ENCODE results near the gene CFAP100. TPM values are rescaled to one million over a fixed set of nuclear protein-coding genes. Genes with fewer than 3 reads are reported as not detected.

Gene CFAP100
- not detected for polyA plus RNA-seq (2012; ENCODE audit: insufficient read length, low read depth)

- TF ChIP-seq REST (IDR thresholded peaks at IDR 0.05; ENCODE audit: insufficient read depth in 1 of 2, low read depth in 2 of 2, low read length in 2 of 2): no peak
- no peak for TF ChIP-seq FOXP2 (optimal IDR thresholded peaks at IDR 0.05; ENCODE audit: borderline replicate concordance, extremely low read depth, extremely low read length, insufficient read depth)
- TF ChIP-seq POLR2AphosphoS5 (IDR thresholded peaks at IDR 0.05; ENCODE audit: low read depth, low read length): no peak
- no peak for TF ChIP-seq TAF1 (IDR thresholded peaks at IDR 0.05; ENCODE audit: borderline replicate concordance, insufficient read depth, low read length)
- TF ChIP-seq SIN3A (IDR thresholded peaks at IDR 0.05; ENCODE audit: borderline replicate concordance, insufficient read depth, low read length): no peak
Measured at GRCh38 chr3:126394179-126394976, at the start of gene CFAP100. Gene CFAP100 (plus strand): TSS chr3:126394909. CDS start chr3:126396001, 1,092 bp downstream.

- no peak for TF ChIP-seq SIN3A (IDR thresholded peaks at IDR 0.05; ENCODE audit: borderline replicate concordance, insufficient read depth, low read length)
Measured at GRCh38 chr3:126345231-126345630, 49.5 kb upstream of the CFAP100 start.

GRCh38 chr3:126345641-126346460, 48.9 kb upstream of the CFAP100 start:
- TF ChIP-seq TAF1 (IDR thresholded peaks at IDR 0.05; ENCODE audit: borderline replicate concordance, insufficient read depth, low read length) (no peak), REST (IDR thresholded peaks at IDR 0.05; ENCODE audit: insufficient read depth in 1 of 2, low read depth in 2 of 2, low read length in 2 of 2) (no peak), FOXP2 (optimal IDR thresholded peaks at IDR 0.05; ENCODE audit: borderline replicate concordance, extremely low read depth, extremely low read length, insufficient read depth) (no peak), POLR2AphosphoS5 (IDR thresholded peaks at IDR 0.05; ENCODE audit: low read depth, low read length) (no peak), SIN3A (IDR thresholded peaks at IDR 0.05; ENCODE audit: borderline replicate concordance, insufficient read depth, low read length) (no peak)

- TF ChIP-seq TAF1 (IDR thresholded peaks at IDR 0.05; ENCODE audit: borderline replicate concordance, insufficient read depth, low read length) (no peak), SIN3A (IDR thresholded peaks at IDR 0.05; ENCODE audit: borderline replicate concordance, insufficient read depth, low read length) (no peak), FOXP2 (optimal IDR thresholded peaks at IDR 0.05; ENCODE audit: borderline replicate concordance, extremely low read depth, extremely low read length, insufficient read depth) (no peak)
Measured at GRCh38 chr3:126346466-126346865, 48.2 kb upstream of the CFAP100 start.

GRCh38 chr3:126347543-126348161, 47.1 kb upstream of the CFAP100 start:
- TF ChIP-seq REST (IDR thresholded peaks at IDR 0.05; ENCODE audit: insufficient read depth in 1 of 2, low read depth in 2 of 2, low read length in 2 of 2) (no peak), FOXP2 (optimal IDR thresholded peaks at IDR 0.05; ENCODE audit: borderline replicate concordance, extremely low read depth, extremely low read length, insufficient read depth) (no peak), SIN3A (IDR thresholded peaks at IDR 0.05; ENCODE audit: borderline replicate concordance, insufficient read depth, low read length) (no peak), POLR2AphosphoS5 (IDR thresholded peaks at IDR 0.05; ENCODE audit: low read depth, low read length) (no peak), TAF1 (IDR thresholded peaks at IDR 0.05; ENCODE audit: borderline replicate concordance, insufficient read depth, low read length) (no peak)
